ENCODE measurements around the gene IZUMO1. TPM values are rescaled to one million over a fixed set of nuclear protein-coding genes. Genes with fewer than 3 reads are reported as not detected.
"Not testable (repeated sequence)": the region's sequence is repeated elsewhere in the genome, so short reads cannot be mapped to it uniquely, and the experiment has no call there.

The IZUMO1 gene
- total RNA-seq, 4 donors from 2014 or later: not detected

GRCh38 chr19:48718711-48719231 lies 27.9 kb downstream of the IZUMO1 start:
- TF ChIP-seq POLR2A (IDR thresholded peaks at IDR 0.05) (no peak), CTCF (IDR thresholded peaks at IDR 0.05) (no peak), POLR2AphosphoS5 (IDR thresholded peaks at IDR 0.05) (no peak), EP300 (IDR thresholded peaks at IDR 0.05; ENCODE audit: low read depth) (no peak)
- H3K27me3 ChIP-seq: no peaks in the 10 kb centered on the region
- in situ Hi-C loops (cut with MboI; ENCODE audit: low pct_ligation_motif_present in 1 of 4, low pct_unique_long_range_greater_than_20kb in 1 of 4, low sequenced_read_pairs in 3 of 4): no loop called here
- 71 to 74% methylated on average over 3 to 15 of the region's 15 CpGs for WGBS, 2 donors (ENCODE audit: low coverage in 1 of 2)
- no peak overlapping the region for H3K4me3 ChIP-seq
- intact Hi-C loops (cut with DNase I; ENCODE audit: low total_unique reads): no loop called here
- no peak for DNase-seq
- H3K9me3 ChIP-seq: no peaks in the 10 kb centered on the region
- H3K36me3 ChIP-seq: no peaks in the 10 kb centered on the region
- H3K27ac ChIP-seq: no peak overlapping the region
- H3K4me1 ChIP-seq: peaks cover 17 to 40% (median 32%) of the 10 kb centered on the region in 4 donors

- H3K4me3 ChIP-seq; in situ Hi-C loops (cut with MboI; ENCODE audit: low pct_ligation_motif_present in 1 of 4, low pct_unique_long_range_greater_than_20kb in 1 of 4, low sequenced_read_pairs in 3 of 4); H3K27me3 ChIP-seq; H3K27ac ChIP-seq; H3K9me3 ChIP-seq; intact Hi-C loops (cut with DNase I; ENCODE audit: low total_unique reads); H3K36me3 ChIP-seq; DNase-seq: not testable (repeated sequence)
- WGBS, 2 donors (ENCODE audit: low coverage in 1 of 2): 93 to 95% methylated on average over 9 to 13 of the region's 13 CpGs
- H3K4me1 ChIP-seq: peaks cover 20 to 47% (median 39%) of the 10 kb centered on the region in 4 donors
These were observed 28.6 kb downstream of the IZUMO1 start for GRCh38 chr19:48718106-48718505.

- in situ Hi-C loops (cut with MboI; ENCODE audit: low pct_ligation_motif_present in 1 of 4, low pct_unique_long_range_greater_than_20kb in 1 of 4, low sequenced_read_pairs in 3 of 4): no loop called here
- peak overlapping the region in 2 of 4 donors; percentile 7 to 22 for H3K4me3 ChIP-seq
- peak overlapping the region; percentile 85 to 93 (median 90) for H3K27ac ChIP-seq
- intact Hi-C loops (cut with DNase I; ENCODE audit: low total_unique reads): no loop called here
- no peaks in the 10 kb centered on the region for H3K9me3 ChIP-seq
- 24 to 35% methylated on average over 4 to 18 of the region's 24 CpGs for WGBS, 2 donors (ENCODE audit: low coverage in 1 of 2)
- H3K4me1 ChIP-seq: peaks cover 21 to 52% (median 42%) of the 10 kb centered on the region in 4 donors
- TF ChIP-seq POLR2A (IDR thresholded peaks at IDR 0.05) (no peak), CTCF (IDR thresholded peaks at IDR 0.05) (no peak), POLR2AphosphoS5 (IDR thresholded peaks at IDR 0.05) (no peak), EP300 (IDR thresholded peaks at IDR 0.05; ENCODE audit: low read depth) (no peak)
- no peaks in the 10 kb centered on the region for H3K27me3 ChIP-seq
- H3K36me3 ChIP-seq: no peaks in the 10 kb centered on the region
- DNase-seq: peak; percentile 38
These were observed 30.0 kb downstream of the IZUMO1 start for GRCh38 chr19:48716562-48717291.

- peak; percentile 37 for DNase-seq
- Histone ChIP-seq H3K4me1 (peaks cover 21 to 47% (median 41%) of the 10 kb centered on the region in 4 donors), H3K4me3 (peak overlapping the region in 1 of 4 donors; percentile 75), H3K9me3 (no peaks in the 10 kb centered on the region), H3K27ac (peak overlapping the region; percentile 85 to 93 (median 90)), H3K27me3 (no peaks in the 10 kb centered on the region), H3K36me3 (no peaks in the 10 kb centered on the region)
- WGBS, 2 donors (ENCODE audit: low coverage in 1 of 2): 62% methylated on average over 19 of the region's 19 CpGs; no CpG with 5 or more reads in 1 of the 2 donors
- intact Hi-C loops (cut with DNase I; ENCODE audit: low total_unique reads): no loop called here
- in situ Hi-C loops (cut with MboI; ENCODE audit: low pct_ligation_motif_present in 1 of 4, low pct_unique_long_range_greater_than_20kb in 1 of 4, low sequenced_read_pairs in 3 of 4): no loop called here
- TF ChIP-seq POLR2A (IDR thresholded peaks at IDR 0.05) (no peak), EP300 (IDR thresholded peaks at IDR 0.05; ENCODE audit: low read depth) (no peak), POLR2AphosphoS5 (IDR thresholded peaks at IDR 0.05) (no peak), CTCF (IDR thresholded peaks at IDR 0.05) (no peak)
These were observed 31.0 kb downstream of the IZUMO1 start for GRCh38 chr19:48715681-48716171.
